B cell (primary cell): ENCODE measurements around the gene DENND4C. TPM values are rescaled to one million over a fixed set of nuclear protein-coding genes. Genes with fewer than 3 reads are reported as not detected.

Experiments
- ATAC-seq: fragments of 200-7000 bp; cut with Tn5 transposase; one replicate; pipeline ENCODE4 v1.10.0; 2021; ENCODE audit warnings: low read depth, mild to moderate bottlenecking, moderate number of reproducible peaks, moderate library complexity
- CTCF ChIA-PET: fragments of 350-600 bp; sonication (Branson Sonifier 250); formaldehyde crosslinking; loops from one replicate; lab custom pipeline; 2021; ENCODE audit warnings: antibody characterized with exemption, inconsistent platforms; lab: Charles Lee
- POLR2A ChIA-PET: fragments of 350-600 bp; sonication (Branson Sonifier 250); formaldehyde crosslinking; loops from one replicate; lab custom pipeline; 2021; ENCODE audit warnings: antibody characterized with exemption; lab: Charles Lee
- DNase-seq: peaks from one replicate; pipeline ENCODE4 v3.0.0; 2013
- H2AFZ ChIP-seq: 2 replicates; pipeline ENCODE4 v1.6.1; 2012; ENCODE audit warnings: mild to moderate bottlenecking, low read depth, low read length; ENCODE audit not compliant: insufficient read depth, poor library complexity, severe bottlenecking
- H3K27ac ChIP-seq, 2 donors: 1 replicate in 1 of 2; 2 replicates in 1 of 2; pipeline ENCODE4 v1.5.1; 2012 to 2013; ENCODE audit warnings: low read length in 2 of 2, mild to moderate bottlenecking in 2 of 2, moderate library complexity in 1 of 2
- H3K27me3 ChIP-seq, 4 experiments: fragments of 200-600 bp in 1 of 4; sonication (generic) in 1 of 4; replicated peaks in 1 of 4; 1 replicate in 2 of 4; 2 replicates in 2 of 4; pipeline versions ENCODE4 v1.6.1 to v1.7.0; 2013 to 2016; ENCODE audit warnings: low read length in 3 of 4, mild to moderate bottlenecking in 2 of 4, mixed read lengths in 1 of 4, moderate library complexity in 1 of 4; ENCODE audit not compliant: insufficient read depth in 4 of 4, control insufficient read depth in 3 of 4; ENCODE audit errors: control extremely low read depth in 1 of 4
- H3K36me3 ChIP-seq, 2 experiments: replicated peaks in 1 of 2; 1 replicate in 1 of 2; 2 replicates in 1 of 2; pipeline versions ENCODE4 v1.6.1 to v1.7.1; 2013; ENCODE audit warnings: low read length in 1 of 2; ENCODE audit not compliant: insufficient read depth in 2 of 2, control insufficient read depth in 1 of 2; ENCODE audit errors: control extremely low read depth in 1 of 2, extremely low read depth in 1 of 2
- H3K4me1 ChIP-seq, 2 donors: fragments of 200-600 bp in 1 of 2; sonication (generic) in 1 of 2; 1 replicate in 1 of 2; 2 replicates in 1 of 2; pipeline versions ENCODE4 v1.5.1 to v1.6.1; 2013 to 2017; ENCODE audit warnings: low read length in 2 of 2; ENCODE audit not compliant: control insufficient read depth in 2 of 2, insufficient read depth in 2 of 2
- H3K4me2 ChIP-seq: replicated peaks from 2 replicates; pipeline ENCODE3; 2012; ENCODE audit warnings: mild to moderate bottlenecking, low read depth, low read length; ENCODE audit not compliant: poor library complexity, severe bottlenecking
- H3K4me3 ChIP-seq, 5 experiments: fragments of 200-600 bp in 1 of 5; sonication (generic) in 1 of 5; 1 replicate in 3 of 5; 2 replicates in 2 of 5; pipeline versions ENCODE4 v1.5.1 to v1.7.0; 2011 to 2016; ENCODE audit warnings: low read length in 4 of 5, mild to moderate bottlenecking in 4 of 5, low read depth in 2 of 5, control low read depth in 1 of 5, moderate library complexity in 1 of 5; ENCODE audit not compliant: insufficient read depth in 1 of 5; ENCODE audit errors: control extremely low read depth in 1 of 5, extremely low read depth in 1 of 5
- H3K79me2 ChIP-seq: fragments of 200-600 bp; sonication (generic); one replicate; pipeline ENCODE4 v1.6.0; 2016; ENCODE audit warnings: low read length; ENCODE audit not compliant: control insufficient read depth, insufficient read depth
- H3K9ac ChIP-seq: fragments of 200-600 bp; sonication (generic); 2 replicates; pipeline ENCODE4 v1.6.1; 2017; ENCODE audit warnings: mild to moderate bottlenecking, low read length, moderate library complexity
- H3K9me3 ChIP-seq, 3 donors: one replicate each; pipeline versions ENCODE4 v1.6.1 to v1.7.1; 2013; ENCODE audit warnings: low read length in 2 of 3; ENCODE audit not compliant: control insufficient read depth in 2 of 3, insufficient read depth in 1 of 3; ENCODE audit errors: control extremely low read depth in 1 of 3
- H4K20me1 ChIP-seq: 2 replicates; pipeline ENCODE4 v1.6.0; 2012; ENCODE audit warnings: mild to moderate bottlenecking, low read length; ENCODE audit not compliant: insufficient read depth, control insufficient read depth, poor library complexity, severe bottlenecking
- H3K27ac Mint-ChIP-seq: one replicate; pipeline ENCODE4 v1.8.0; 2021; ENCODE audit warnings: mixed read lengths
- H3K27me3 Mint-ChIP-seq: one replicate; pipeline ENCODE4 v1.8.0; 2021; ENCODE audit warnings: mixed read lengths
- H3K4me1 Mint-ChIP-seq: one replicate; pipeline ENCODE4 v1.8.0; 2021; ENCODE audit warnings: mixed read lengths
- H3K4me3 Mint-ChIP-seq: one replicate; pipeline ENCODE4 v1.8.0; 2021; ENCODE audit warnings: mixed read lengths
- H3K9me3 Mint-ChIP-seq: one replicate; pipeline ENCODE4 v1.8.0; 2022; ENCODE audit warnings: mixed read lengths; ENCODE audit not compliant: insufficient read depth
- CTCF ChIP-seq: fragments of 200-600 bp; IDR thresholded peaks from one replicate; pipeline ENCODE4 v1.8.0; 2022; ENCODE audit warnings: antibody characterized with exemption, mild to moderate bottlenecking
- EZH2 ChIP-seq: IDR thresholded peaks from 2 replicates; pipeline ENCODE4 v1.6.1; 2012; ENCODE audit warnings: borderline replicate concordance, low read depth, mild to moderate bottlenecking, moderate library complexity, low read length; ENCODE audit not compliant: insufficient read depth, poor library complexity, severe bottlenecking
- WGBS: methylation state at CpG from one replicate; pipeline ENCODE4 v1.1.5; 2013; ENCODE audit warnings: missing lambda C conversion rate; ENCODE audit not compliant: insufficient coverage; 5-methylcytosine and 5-hydroxymethylcytosine counted together
- intact Hi-C: fragments of 100-400 bp; cut with micrococcal nuclease; formaldehyde crosslinking; loops from one replicate; pipeline ENCODE4 v1.10.0; 2022
- polyA plus RNA-seq: library from polyadenylated mRNA; depleted of rRNA; stranded (reverse); fragments of >200 nt; gene quantifications from 2 replicates; pipeline ENCODE4 v1.2.3, GENCODE V29; 2012
- total RNA-seq, 2 donors: library from RNA; stranded (reverse); fragments of 120-200 nt in 1 of 2; gene quantifications; 1 replicate in 1 of 2; 2 replicates in 1 of 2; pipeline versions ENCODE4 v1.2.3 to v1.2.4, GENCODE V29; 2013 to 2022

The DENND4C gene
- total and polyA plus RNA-seq, 2 donors (not counting 1 experiment from before 2014, with no cell fraction given), result 9.9 to 52.4 TPM

- CTCF ChIA-PET, result interaction anchor here (1.7 kb wide), 1 partner anchor 48 kb away, joined by 5 read pairs; no protein-coding TSS in a partner anchor
- WGBS, result 100% methylated on average over 1 of the region's 2 CpGs
- POLR2A ChIA-PET, result no interaction called here
These were observed 180.1 kb downstream of the DENND4C start for GRCh38 chr9:19410594-19410993.

More at GRCh38 chr9:19410594-19410993, 180.1 kb downstream of the DENND4C start:
- ATAC-seq, result no peak
- no peak overlapping the region for H3K9ac ChIP-seq
- TF ChIP-seq CTCF (no peak), EZH2 (no peak)
- no peak overlapping the region for H3K4me3 ChIP-seq
- H3K27me3 ChIP-seq, result no peaks in the 10 kb centered on the region
- H3K9me3 Mint-ChIP-seq, result no peaks in the 10 kb centered on the region
- DNase-seq, result no peak
- H4K20me1 ChIP-seq, result no peaks in the 10 kb centered on the region
- H3K79me2 ChIP-seq, result peaks cover 4% of the 10 kb centered on the region
- no peak overlapping the region for H2AFZ ChIP-seq
- no peaks in the 10 kb centered on the region for H3K36me3 ChIP-seq
- H3K27ac ChIP-seq, result no peak overlapping the region
- no peak overlapping the region for H3K4me3 Mint-ChIP-seq
- no peaks in the 10 kb centered on the region for H3K27me3 Mint-ChIP-seq
- H3K9me3 ChIP-seq, result peaks cover 0 to 5% (median 0%) of the 10 kb centered on the region in 3 donors
- H3K4me1 Mint-ChIP-seq, result peaks cover 12% of the 10 kb centered on the region
- intact Hi-C loops, result loop anchor here (5.0 kb wide), 1 partner anchor 183 kb away; no protein-coding TSS in a partner anchor
- peaks cover 12 to 15% of the 10 kb centered on the region in 2 donors for H3K4me1 ChIP-seq
- H3K4me2 ChIP-seq, result no peak overlapping the region
- no peak overlapping the region for H3K27ac Mint-ChIP-seq
